ENCODE results near the gene HIF3A.

- no peak for TF ChIP-seq CTCF (IDR thresholded peaks at IDR 0.05; ENCODE audit: low read length)
- no peak for TF ChIP-seq EZH2 (IDR thresholded peaks at IDR 0.05; ENCODE audit: borderline replicate concordance, low read length)
These were observed 85.0 kb downstream of the HIF3A start for GRCh38 chr19:46381756-46382345.
